PFSK-1 (cell line): Measurements from ENCODE around the gene ZNF302.

Experiments used
- FOXP2 ChIP-seq: optimal IDR thresholded peaks from 2 replicates; pipeline ENCODE3; 2011; ENCODE audit warnings: borderline replicate concordance, control low read depth, inconsistent platforms; ENCODE audit not compliant: insufficient read depth; ENCODE audit errors: extremely low read length, extremely low read depth
- POLR2AphosphoS5 ChIP-seq: IDR thresholded peaks from 2 replicates; pipeline ENCODE4 v1.6.1; 2012; ENCODE audit warnings: low read depth, mild to moderate bottlenecking, control low read depth, low read length, moderate library complexity
- REST ChIP-seq, 2 experiments: IDR thresholded peaks; 2 replicates each; pipeline versions ENCODE4 v1.6.1 to v1.8.0; 2011 to 2012; ENCODE audit warnings: low read depth in 2 of 2, low read length in 2 of 2, control low read depth in 1 of 2, inconsistent platforms in 1 of 2, mild to moderate bottlenecking in 1 of 2, moderate library complexity in 1 of 2; ENCODE audit not compliant: insufficient read depth in 1 of 2
- SIN3A ChIP-seq: IDR thresholded peaks from 2 replicates; pipeline ENCODE4 v1.6.1; 2012; ENCODE audit warnings: mild to moderate bottlenecking, low read length, moderate library complexity, borderline replicate concordance; ENCODE audit not compliant: insufficient read depth
- TAF1 ChIP-seq: IDR thresholded peaks from 2 replicates; pipeline ENCODE4 v1.6.1; 2012; ENCODE audit warnings: low read length, control low read depth, borderline replicate concordance; ENCODE audit not compliant: insufficient read depth

The ZNF302 gene

GRCh38 chr19:34645551-34645950, 31.9 kb upstream of the ZNF302 start:
- TF ChIP-seq SIN3A = no peak
- no peak for TF ChIP-seq POLR2AphosphoS5
- TF ChIP-seq TAF1 = no peak
- TF ChIP-seq REST (IDR thresholded peaks at IDR 0.05; ENCODE audit: insufficient read depth in 1 of 2, low read depth in 2 of 2, low read length in 2 of 2) = no peak
- no peak for TF ChIP-seq FOXP2

- TF ChIP-seq SIN3A (no peak), REST (IDR thresholded peaks at IDR 0.05; ENCODE audit: insufficient read depth in 1 of 2, low read depth in 2 of 2, low read length in 2 of 2) (no peak), POLR2AphosphoS5 (no peak), TAF1 (no peak), FOXP2 (no peak)
Observed at GRCh38 chr19:34649886-34650543, 27.5 kb upstream of the ZNF302 start.

GRCh38 chr19:34651747-34652146, 25.7 kb upstream of the ZNF302 start:
- TF ChIP-seq POLR2AphosphoS5 (no peak), TAF1 (no peak), FOXP2 (no peak), REST (IDR thresholded peaks at IDR 0.05; ENCODE audit: insufficient read depth in 1 of 2, low read depth in 2 of 2, low read length in 2 of 2) (no peak), SIN3A (no peak)

GRCh38 chr19:34654796-34655195, 22.7 kb upstream of the ZNF302 start:
- TF ChIP-seq TAF1 = no peak
- no peak for TF ChIP-seq SIN3A
- no peak for TF ChIP-seq FOXP2
- TF ChIP-seq POLR2AphosphoS5 = no peak
- TF ChIP-seq REST (IDR thresholded peaks at IDR 0.05; ENCODE audit: insufficient read depth in 1 of 2, low read depth in 2 of 2, low read length in 2 of 2) = no peak

- no peak for TF ChIP-seq FOXP2
- no peak for TF ChIP-seq REST (IDR thresholded peaks at IDR 0.05; ENCODE audit: insufficient read depth in 1 of 2, low read depth in 2 of 2, low read length in 2 of 2)
- no peak for TF ChIP-seq SIN3A
- TF ChIP-seq POLR2AphosphoS5 = no peak
- no peak for TF ChIP-seq TAF1
Observed at GRCh38 chr19:34655651-34656050, 21.8 kb upstream of the ZNF302 start.
